ES-I3 (cell line): ENCODE measurements around the gene SEMA3D.

Source experiments
- H3K36me3 ChIP-seq: 2 replicates; pipeline ENCODE4 v1.6.1; 2013; ENCODE audit warnings: mild to moderate bottlenecking, low read length, control low read depth, moderate library complexity; ENCODE audit not compliant: insufficient read depth
- H3K4me1 ChIP-seq: 2 replicates; pipeline ENCODE4 v1.6.1; 2013; ENCODE audit warnings: mild to moderate bottlenecking, control low read depth, low read length; ENCODE audit not compliant: insufficient read depth
- H3K9ac ChIP-seq: 2 replicates; pipeline ENCODE4 v1.6.1; 2013; ENCODE audit warnings: low read depth, mild to moderate bottlenecking, low read length, moderate library complexity
- H3K9me3 ChIP-seq: 2 replicates; pipeline ENCODE4 v1.6.1; 2013; ENCODE audit warnings: mild to moderate bottlenecking, low read length, moderate library complexity; ENCODE audit not compliant: control insufficient read depth, insufficient read depth

Gene SEMA3D

GRCh38 chr7:85033263-85033662, 153.6 kb downstream of the SEMA3D start:
- H3K36me3 ChIP-seq, result no peaks in the 10 kb centered on the region
- H3K9me3 ChIP-seq, result no peaks in the 10 kb centered on the region
- H3K4me1 ChIP-seq, result no peaks in the 10 kb centered on the region; the same call in 1 of the 2 replicates
- no peak overlapping the region for H3K9ac ChIP-seq

- Histone ChIP-seq H3K4me1 (no peaks in the 10 kb centered on the region; the same call in 1 of the 2 replicates), H3K36me3 (no peaks in the 10 kb centered on the region), H3K9me3 (no peaks in the 10 kb centered on the region), H3K9ac (no peak overlapping the region)
These were observed 155.4 kb downstream of the SEMA3D start for GRCh38 chr7:85031475-85031874.

- no peaks in the 10 kb centered on the region for H3K9me3 ChIP-seq
- H3K36me3 ChIP-seq, result no peaks in the 10 kb centered on the region
- no peak overlapping the region for H3K9ac ChIP-seq
- no peaks in the 10 kb centered on the region; the same call in 1 of the 2 replicates for H3K4me1 ChIP-seq
These were observed 156.0 kb downstream of the SEMA3D start for GRCh38 chr7:85030893-85031292.

GRCh38 chr7:85025312-85025756, 161.5 kb downstream of the SEMA3D start:
- Histone ChIP-seq H3K4me1 (peaks cover under 1% of the 10 kb centered on the region; the same call in 1 of the 2 replicates), H3K36me3 (no peaks in the 10 kb centered on the region), H3K9me3 (no peaks in the 10 kb centered on the region), H3K9ac (no peak overlapping the region)

GRCh38 chr7:85023916-85024315, 162.9 kb downstream of the SEMA3D start:
- Histone ChIP-seq H3K36me3 (no peaks in the 10 kb centered on the region), H3K9ac (no peak overlapping the region), H3K4me1 (peaks cover 12% of the 10 kb centered on the region), H3K9me3 (no peaks in the 10 kb centered on the region)

GRCh38 chr7:85023066-85023712, 163.7 kb downstream of the SEMA3D start:
- Histone ChIP-seq H3K9me3 (no peaks in the 10 kb centered on the region), H3K9ac (no peak overlapping the region), H3K36me3 (no peaks in the 10 kb centered on the region), H3K4me1 (peaks cover 13% of the 10 kb centered on the region)

- no peaks in the 10 kb centered on the region for H3K36me3 ChIP-seq
- H3K9me3 ChIP-seq, result no peaks in the 10 kb centered on the region
- H3K4me1 ChIP-seq, result peaks cover 13% of the 10 kb centered on the region
- H3K9ac ChIP-seq, result no peak overlapping the region
These were observed 164.7 kb downstream of the SEMA3D start for GRCh38 chr7:85022064-85022697.

- no peak overlapping the region for H3K9ac ChIP-seq
These were observed 165.7 kb downstream of the SEMA3D start for GRCh38 chr7:85021101-85021704.

GRCh38 chr7:85019778-85020177, 167.1 kb downstream of the SEMA3D start:
- Histone ChIP-seq H3K9me3 (no peaks in the 10 kb centered on the region), H3K9ac (no peak overlapping the region), H3K4me1 (peaks cover 13% of the 10 kb centered on the region), H3K36me3 (no peaks in the 10 kb centered on the region)

More at GRCh38 chr7:85021101-85021704, 165.7 kb downstream of the SEMA3D start:
- peaks cover 13% of the 10 kb centered on the region for H3K4me1 ChIP-seq
- H3K9me3 ChIP-seq, result no peaks in the 10 kb centered on the region
- H3K36me3 ChIP-seq, result no peaks in the 10 kb centered on the region

GRCh38 chr7:85019176-85019575, 167.7 kb downstream of the SEMA3D start:
- no peak overlapping the region for H3K9ac ChIP-seq
- H3K36me3 ChIP-seq, result no peaks in the 10 kb centered on the region
- H3K9me3 ChIP-seq, result no peaks in the 10 kb centered on the region
- H3K4me1 ChIP-seq, result peaks cover 13% of the 10 kb centered on the region

GRCh38 chr7:85018498-85018897, 168.4 kb downstream of the SEMA3D start:
- no peak overlapping the region for H3K9ac ChIP-seq
- no peaks in the 10 kb centered on the region for H3K9me3 ChIP-seq
- H3K36me3 ChIP-seq, result no peaks in the 10 kb centered on the region
- peaks cover 13% of the 10 kb centered on the region for H3K4me1 ChIP-seq

GRCh38 chr7:85016286-85016685, 170.6 kb downstream of the SEMA3D start:
- H3K9ac ChIP-seq, result no peak overlapping the region
- no peaks in the 10 kb centered on the region for H3K36me3 ChIP-seq
- peaks cover 13% of the 10 kb centered on the region for H3K4me1 ChIP-seq
- H3K9me3 ChIP-seq, result no peaks in the 10 kb centered on the region

- no peaks in the 10 kb centered on the region for H3K36me3 ChIP-seq
- H3K9ac ChIP-seq, result no peak overlapping the region
- no peaks in the 10 kb centered on the region for H3K9me3 ChIP-seq
- H3K4me1 ChIP-seq, result peaks cover 10% of the 10 kb centered on the region
These were observed 171.8 kb downstream of the SEMA3D start for GRCh38 chr7:85014936-85015660.

- no peaks in the 10 kb centered on the region for H3K4me1 ChIP-seq
- no peaks in the 10 kb centered on the region for H3K36me3 ChIP-seq
- H3K9me3 ChIP-seq, result no peaks in the 10 kb centered on the region
These were observed 175.7 kb downstream of the SEMA3D start for GRCh38 chr7:85011127-85011526.

More at GRCh38 chr7:85011127-85011526, 175.7 kb downstream of the SEMA3D start:
- H3K9ac ChIP-seq, result no peak overlapping the region
